ENCODE measurements around the gene LASP1NB.
"Not testable (repeated sequence)": the region's sequence is repeated elsewhere in the genome, so short reads cannot be mapped to it uniquely, and the experiment has no call there.

Gene LASP1NB

GRCh38 chr17:38897176-38897575, 28.2 kb upstream of the LASP1NB start:
- no peak for DNase-seq (ENCODE audit: low spot score)

GRCh38 chr17:38897671-38898290, 27.6 kb upstream of the LASP1NB start:
- no peak for DNase-seq (ENCODE audit: low spot score)

GRCh38 chr17:38898291-38898679, 27.1 kb upstream of the LASP1NB start:
- DNase-seq (ENCODE audit: low spot score) = no peak

GRCh38 chr17:38898812-38899348, 26.5 kb upstream of the LASP1NB start:
- DNase-seq (ENCODE audit: low spot score) = no peak

GRCh38 chr17:38899421-38899820, 26.0 kb upstream of the LASP1NB start:
- no peak for DNase-seq (ENCODE audit: low spot score)

GRCh38 chr17:38900978-38901656, 24.3 kb upstream of the LASP1NB start:
- DNase-seq (ENCODE audit: low spot score) = no peak

GRCh38 chr17:38903404-38903803, 22.0 kb upstream of the LASP1NB start:
- DNase-seq (ENCODE audit: low spot score) = no peak

- no peak for DNase-seq (ENCODE audit: low spot score)
These were observed 20.5 kb upstream of the LASP1NB start for GRCh38 chr17:38904892-38905291.

GRCh38 chr17:38905375-38905774, 20.0 kb upstream of the LASP1NB start:
- DNase-seq (ENCODE audit: low spot score) = no peak

- DNase-seq (ENCODE audit: low spot score) = no peak
These were observed 18.8 kb upstream of the LASP1NB start for GRCh38 chr17:38906460-38907228.

- DNase-seq (ENCODE audit: low spot score) = no peak
These were observed 17.3 kb upstream of the LASP1NB start for GRCh38 chr17:38907930-38908675.

GRCh38 chr17:38908676-38909181, 16.7 kb upstream of the LASP1NB start:
- DNase-seq (ENCODE audit: low spot score) = no peak

- no peak for DNase-seq (ENCODE audit: low spot score)
These were observed 15.1 kb upstream of the LASP1NB start for GRCh38 chr17:38910325-38910724.

- DNase-seq (ENCODE audit: low spot score) = no peak
These were observed 14.2 kb upstream of the LASP1NB start for GRCh38 chr17:38911081-38911730.

- DNase-seq (ENCODE audit: low spot score) = not testable (repeated sequence)
These were observed 13.7 kb upstream of the LASP1NB start for GRCh38 chr17:38911731-38912081.

GRCh38 chr17:38912221-38912813, 13.1 kb upstream of the LASP1NB start:
- DNase-seq (ENCODE audit: low spot score) = no peak

GRCh38 chr17:38914741-38915638, 10.4 kb upstream of the LASP1NB start:
- DNase-seq (ENCODE audit: low spot score) = no peak

GRCh38 chr17:38915639-38915995, 9.8 kb upstream of the LASP1NB start:
- no peak for DNase-seq (ENCODE audit: low spot score)

- DNase-seq (ENCODE audit: low spot score) = no peak
These were observed 8.6 kb upstream of the LASP1NB start for GRCh38 chr17:38916771-38917170.

- no peak for DNase-seq (ENCODE audit: low spot score)
These were observed 8.2 kb upstream of the LASP1NB start for GRCh38 chr17:38917259-38917658.
